ENCODE measurements around the gene TFEB. TPM values are rescaled to one million over a fixed set of nuclear protein-coding genes. Genes with fewer than 3 reads are reported as not detected.

The TFEB gene
- total and polyA plus RNA-seq, 4 donors, result 10.4 to 35.2 (median 24.7) TPM

- Histone ChIP-seq H3K9me3 (ENCODE audit: control insufficient read depth, insufficient read depth, low read length) (no peaks in the 10 kb centered on the region), H3K4me3 (ENCODE audit: low read depth, low read length) (no peak overlapping the region), H3K27me3 (ENCODE audit: control insufficient read depth, insufficient read depth, low read length) (no peaks in the 10 kb centered on the region), H3K27ac (ENCODE audit: low read depth, low read length) (no peak overlapping the region), H3K36me3 (ENCODE audit: control insufficient read depth, insufficient read depth, low read length) (peaks cover 3% of the 10 kb centered on the region), H3K4me1 (ENCODE audit: control insufficient read depth, insufficient read depth, low read length) (peaks cover 51% of the 10 kb centered on the region)
- DNase-seq (ENCODE audit: low read depth in 4 of 6, low spot score in 6 of 6), result no peak
- WGBS (ENCODE audit: insufficient coverage), result no CpG with 5 or more reads among the region's 1 CpG
Observed at GRCh38 chr6:41717392-41717736, 18.0 kb downstream of the TFEB start.

- H3K4me3 ChIP-seq (ENCODE audit: low read depth, low read length), result no peak overlapping the region
- 84% methylated on average over 10 of the region's 11 CpGs for WGBS (ENCODE audit: insufficient coverage)
- no peaks in the 10 kb centered on the region for H3K27me3 ChIP-seq (ENCODE audit: control insufficient read depth, insufficient read depth, low read length)
- H3K4me1 ChIP-seq (ENCODE audit: control insufficient read depth, insufficient read depth, low read length), result peaks cover 57% of the 10 kb centered on the region
- H3K9me3 ChIP-seq (ENCODE audit: control insufficient read depth, insufficient read depth, low read length), result no peaks in the 10 kb centered on the region
- DNase-seq (ENCODE audit: low read depth in 4 of 6, low spot score in 6 of 6), result no peak
- H3K36me3 ChIP-seq (ENCODE audit: control insufficient read depth, insufficient read depth, low read length), result peaks cover 3% of the 10 kb centered on the region
- no peak overlapping the region for H3K27ac ChIP-seq (ENCODE audit: low read depth, low read length)
Observed at GRCh38 chr6:41716516-41717391, 18.7 kb downstream of the TFEB start.

GRCh38 chr6:41715795-41716515 is 19.5 kb downstream of the TFEB start:
- H3K27me3 ChIP-seq (ENCODE audit: control insufficient read depth, insufficient read depth, low read length), result no peaks in the 10 kb centered on the region
- no peak overlapping the region for H3K4me3 ChIP-seq (ENCODE audit: low read depth, low read length)
- H3K9me3 ChIP-seq (ENCODE audit: control insufficient read depth, insufficient read depth, low read length), result no peaks in the 10 kb centered on the region
- DNase-seq (ENCODE audit: low read depth in 4 of 6, low spot score in 6 of 6), result no peak
- H3K4me1 ChIP-seq (ENCODE audit: control insufficient read depth, insufficient read depth, low read length), result peaks cover 63% of the 10 kb centered on the region
- WGBS (ENCODE audit: insufficient coverage), result 64% methylated on average over 2 of the region's 5 CpGs
- peaks cover 3% of the 10 kb centered on the region for H3K36me3 ChIP-seq (ENCODE audit: control insufficient read depth, insufficient read depth, low read length)
- no peak overlapping the region for H3K27ac ChIP-seq (ENCODE audit: low read depth, low read length)

GRCh38 chr6:41714556-41715273 is 20.7 kb downstream of the TFEB start:
- no peak overlapping the region for H3K27ac ChIP-seq (ENCODE audit: low read depth, low read length)
- 90% methylated on average over 13 of the region's 14 CpGs for WGBS (ENCODE audit: insufficient coverage)
- H3K36me3 ChIP-seq (ENCODE audit: control insufficient read depth, insufficient read depth, low read length), result peaks cover 3% of the 10 kb centered on the region
- H3K4me1 ChIP-seq (ENCODE audit: control insufficient read depth, insufficient read depth, low read length), result peaks cover 55% of the 10 kb centered on the region
- no peak for DNase-seq (ENCODE audit: low read depth in 4 of 6, low spot score in 6 of 6)
- H3K9me3 ChIP-seq (ENCODE audit: control insufficient read depth, insufficient read depth, low read length), result no peaks in the 10 kb centered on the region
- H3K27me3 ChIP-seq (ENCODE audit: control insufficient read depth, insufficient read depth, low read length), result no peaks in the 10 kb centered on the region
- H3K4me3 ChIP-seq (ENCODE audit: low read depth, low read length), result no peak overlapping the region

GRCh38 chr6:41713650-41714291 is 21.6 kb downstream of the TFEB start:
- Histone ChIP-seq H3K36me3 (ENCODE audit: control insufficient read depth, insufficient read depth, low read length) (peaks cover 3% of the 10 kb centered on the region), H3K27ac (ENCODE audit: low read depth, low read length) (peak overlapping the region; percentile 92), H3K27me3 (ENCODE audit: control insufficient read depth, insufficient read depth, low read length) (no peaks in the 10 kb centered on the region), H3K9me3 (ENCODE audit: control insufficient read depth, insufficient read depth, low read length) (no peaks in the 10 kb centered on the region), H3K4me1 (ENCODE audit: control insufficient read depth, insufficient read depth, low read length) (peaks cover 55% of the 10 kb centered on the region), H3K4me3 (ENCODE audit: low read depth, low read length) (no peak overlapping the region)
- DNase-seq (ENCODE audit: low read depth in 4 of 6, low spot score in 6 of 6), result no peak
- 86% methylated on average over 4 of the region's 14 CpGs for WGBS (ENCODE audit: insufficient coverage)

GRCh38 chr6:41713159-41713649 is 22.2 kb downstream of the TFEB start:
- Histone ChIP-seq H3K36me3 (ENCODE audit: control insufficient read depth, insufficient read depth, low read length) (peaks cover 3% of the 10 kb centered on the region), H3K4me1 (ENCODE audit: control insufficient read depth, insufficient read depth, low read length) (peaks cover 59% of the 10 kb centered on the region), H3K27me3 (ENCODE audit: control insufficient read depth, insufficient read depth, low read length) (no peaks in the 10 kb centered on the region), H3K27ac (ENCODE audit: low read depth, low read length) (peak overlapping the region; percentile 92), H3K4me3 (ENCODE audit: low read depth, low read length) (no peak overlapping the region), H3K9me3 (ENCODE audit: control insufficient read depth, insufficient read depth, low read length) (no peaks in the 10 kb centered on the region)
- DNase-seq (ENCODE audit: low read depth in 4 of 6, low spot score in 6 of 6), result no peak
- WGBS (ENCODE audit: insufficient coverage), result 58% methylated on average over 6 of the region's 9 CpGs

- DNase-seq (ENCODE audit: low read depth in 4 of 6, low spot score in 6 of 6), result peak in 4 of 6 donors; percentile 63 to 92 (median 72)
- Histone ChIP-seq H3K4me3 (ENCODE audit: low read depth, low read length) (no peak overlapping the region), H3K36me3 (ENCODE audit: control insufficient read depth, insufficient read depth, low read length) (peaks cover 3% of the 10 kb centered on the region), H3K27me3 (ENCODE audit: control insufficient read depth, insufficient read depth, low read length) (no peaks in the 10 kb centered on the region), H3K9me3 (ENCODE audit: control insufficient read depth, insufficient read depth, low read length) (no peaks in the 10 kb centered on the region), H3K4me1 (ENCODE audit: control insufficient read depth, insufficient read depth, low read length) (peaks cover 64% of the 10 kb centered on the region), H3K27ac (ENCODE audit: low read depth, low read length) (peak overlapping the region; percentile 92)
- WGBS (ENCODE audit: insufficient coverage), result 41% methylated on average over 6 of the region's 10 CpGs
Observed at GRCh38 chr6:41712651-41713103, 22.7 kb downstream of the TFEB start.

- Histone ChIP-seq H3K36me3 (ENCODE audit: control insufficient read depth, insufficient read depth, low read length) (peaks cover 3% of the 10 kb centered on the region), H3K4me1 (ENCODE audit: control insufficient read depth, insufficient read depth, low read length) (peaks cover 69% of the 10 kb centered on the region), H3K4me3 (ENCODE audit: low read depth, low read length) (no peak overlapping the region), H3K27ac (ENCODE audit: low read depth, low read length) (peak overlapping the region; percentile 92), H3K9me3 (ENCODE audit: control insufficient read depth, insufficient read depth, low read length) (no peaks in the 10 kb centered on the region), H3K27me3 (ENCODE audit: control insufficient read depth, insufficient read depth, low read length) (no peaks in the 10 kb centered on the region)
- 86% methylated on average over 5 of the region's 9 CpGs for WGBS (ENCODE audit: insufficient coverage)
- no peak for DNase-seq (ENCODE audit: low read depth in 4 of 6, low spot score in 6 of 6)
Observed at GRCh38 chr6:41711323-41712038, 23.9 kb downstream of the TFEB start.

All from spinal cord (tissue), 10 donors.